ENCODE results near the gene NDUFB3.

- no peak for TF ChIP-seq CTCF (conservative IDR thresholded peaks at IDR 0.05)
- no peak for TF ChIP-seq EZH2 (IDR thresholded peaks at IDR 0.05; ENCODE audit: low read depth)
Observed at GRCh38 chr2:201074996-201075395, 3.2 kb downstream of the NDUFB3 start.

Data from PC-9 (cell line).